Liver (tissue), 9 donors: ENCODE data around the gene TENM3. TPM values are rescaled to one million over a fixed set of nuclear protein-coding genes. Genes with fewer than 3 reads are reported as not detected.

ENCODE experiments used
- DNase-seq: peaks from one replicate; pipeline ENCODE4 v3.0.0-alpha.2; 2017; ENCODE audit warnings: low spot score
- H3K27ac ChIP-seq, 2 donors: one replicate each; pipeline ENCODE4 v1.7.0; 2013; ENCODE audit warnings: inconsistent platforms in 2 of 2, low read length in 2 of 2, control low read depth in 1 of 2, low read depth in 1 of 2, mild to moderate bottlenecking in 1 of 2
- H3K27me3 ChIP-seq, 4 donors: one replicate each; pipeline versions ENCODE4 v1.6.1 to v1.7.0; 2013; ENCODE audit warnings: low read length in 3 of 4, inconsistent platforms in 1 of 4, mild to moderate bottlenecking in 1 of 4, moderate library complexity in 1 of 4; ENCODE audit not compliant: control insufficient read depth in 4 of 4, insufficient read depth in 4 of 4
- H3K36me3 ChIP-seq, 4 donors: one replicate each; pipeline versions ENCODE4 v1.6.1 to v1.7.0; 2013; ENCODE audit warnings: low read length in 3 of 4, mild to moderate bottlenecking in 3 of 4, low read depth in 1 of 4, moderate library complexity in 1 of 4; ENCODE audit not compliant: control insufficient read depth in 4 of 4, insufficient read depth in 3 of 4
- H3K4me1 ChIP-seq, 4 donors: one replicate each; pipeline versions ENCODE4 v1.6.1 to v1.7.0; 2013; ENCODE audit warnings: low read length in 3 of 4, mild to moderate bottlenecking in 3 of 4, moderate library complexity in 1 of 4; ENCODE audit not compliant: control insufficient read depth in 4 of 4, insufficient read depth in 4 of 4
- H3K4me3 ChIP-seq, 3 donors: one replicate each; pipeline versions ENCODE4 v1.6.1 to v1.7.0; 2013; ENCODE audit warnings: low read length in 3 of 3, control low read depth in 1 of 3, low read depth in 1 of 3, mild to moderate bottlenecking in 1 of 3
- H3K9ac ChIP-seq, 2 donors: one replicate each; pipeline ENCODE4 v1.7.0; 2013; ENCODE audit warnings: low read length in 2 of 2, mild to moderate bottlenecking in 2 of 2, moderate library complexity in 2 of 2, control low read depth in 1 of 2, low read depth in 1 of 2
- H3K9me3 ChIP-seq, 4 donors: one replicate each; pipeline versions ENCODE4 v1.6.1 to v1.7.0; 2013; ENCODE audit warnings: low read length in 3 of 4; ENCODE audit not compliant: control insufficient read depth in 4 of 4
- ATF3 ChIP-seq: IDR thresholded peaks from 2 replicates; pipeline ENCODE4 v1.6.1; 2016; ENCODE audit warnings: antibody characterized with exemption
- EGR1 ChIP-seq, 2 donors: IDR thresholded peaks; 2 replicates each; pipeline ENCODE4 v1.6.1; 2016 to 2018; ENCODE audit warnings: antibody characterized with exemption in 2 of 2, low read depth in 2 of 2
- FOXA1 ChIP-seq: IDR thresholded peaks from 2 replicates; pipeline ENCODE4 v1.6.1; 2016; ENCODE audit warnings: antibody characterized with exemption
- HNF4A ChIP-seq, 2 donors: conservative IDR thresholded peaks; 2 replicates each; pipeline ENCODE4 v1.6.1; 2016; ENCODE audit warnings: antibody characterized with exemption in 2 of 2, mild to moderate bottlenecking in 2 of 2
- HNF4G ChIP-seq: IDR thresholded peaks from 2 replicates; pipeline ENCODE4 v1.6.1; 2016; ENCODE audit warnings: antibody characterized with exemption
- JUND ChIP-seq, 2 donors: IDR thresholded peaks; 2 replicates each; pipeline ENCODE4 v1.6.1; 2016; ENCODE audit warnings: antibody characterized with exemption in 2 of 2
- MAX ChIP-seq: IDR thresholded peaks from 2 replicates; pipeline ENCODE4 v1.6.1; 2016; ENCODE audit warnings: antibody characterized with exemption
- NR2F2 ChIP-seq: IDR thresholded peaks from 2 replicates; pipeline ENCODE4 v1.6.1; 2016; ENCODE audit warnings: antibody characterized with exemption
- RAD21 ChIP-seq, 2 donors: IDR thresholded peaks; 2 replicates each; pipeline ENCODE4 v1.6.1; 2016; ENCODE audit warnings: antibody characterized with exemption in 2 of 2, mild to moderate bottlenecking in 2 of 2
- REST ChIP-seq: IDR thresholded peaks from 2 replicates; pipeline ENCODE4 v1.6.1; 2016; ENCODE audit warnings: antibody characterized with exemption, mild to moderate bottlenecking
- RXRA ChIP-seq, 2 donors: IDR thresholded peaks; 2 replicates each; pipeline ENCODE4 v1.6.1; 2017 to 2018; ENCODE audit warnings: antibody characterized with exemption in 2 of 2, mild to moderate bottlenecking in 1 of 2
- YY1 ChIP-seq: IDR thresholded peaks from 2 replicates; pipeline ENCODE4 v1.6.1; 2016; ENCODE audit warnings: antibody characterized with exemption, mild to moderate bottlenecking
- ZBTB33 ChIP-seq: IDR thresholded peaks from 2 replicates; pipeline ENCODE4 v1.6.1; 2016; ENCODE audit warnings: antibody characterized with exemption
- WGBS: extraction: QIAGEN DNeasy Blood & Tissue Kit; methylation state at CpG from one replicate; pipeline ENCODE4 v1.1.7; 2013; 5-methylcytosine and 5-hydroxymethylcytosine counted together
- polyA plus RNA-seq, 2 donors: library from polyadenylated mRNA; stranded (reverse) in 1 of 2; unstranded in 1 of 2; fragments of 200-250 nt in 1 of 2; fragments of >200 nt in 1 of 2; fragmentation: Nextera tagmentation in 1 of 2; extraction: Ambion mirVana in 1 of 2; gene quantifications; one replicate each; pipeline versions ENCODE4 v1.2.1 to v1.2.3, GENCODE V29; 2013 to 2015
- total RNA-seq, 2 donors: library from RNA; depleted of rRNA; stranded (reverse); fragments of >200 nt; gene quantifications; one replicate each; pipeline ENCODE4 v1.2.3, GENCODE V29; 2014
- donor health status: healthy.
- donor health status: healthy.
- donor health status: healthy.
- donor health status: healthy.
- donor health status: healthy.

Gene TENM3
- total and polyA plus RNA-seq, 4 donors = 0.32 to 16.8 (median 0.70) TPM

GRCh38 chr4:182569561-182569960 is 326.4 kb downstream of the TENM3 start:
- Histone ChIP-seq H3K9me3 (no peaks in the 10 kb centered on the region), H3K27ac (no peak overlapping the region), H3K27me3 (no peaks in the 10 kb centered on the region), H3K4me3 (no peak overlapping the region), H3K9ac (no peak overlapping the region), H3K36me3 (no peaks in the 10 kb centered on the region), H3K4me1 (no peaks in the 10 kb centered on the region)
- 91% methylated on average over 4 of the region's 4 CpGs for WGBS
- DNase-seq = no peak
- no peak for TF ChIP-seq MAX

GRCh38 chr4:182574706-182575105 is 331.5 kb downstream of the TENM3 start:
- H3K9me3 ChIP-seq = no peaks in the 10 kb centered on the region
- H3K36me3 ChIP-seq = no peaks in the 10 kb centered on the region
- 67% methylated on average over 5 of the region's 5 CpGs for WGBS
- H3K4me1 ChIP-seq = no peaks in the 10 kb centered on the region
- no peak for DNase-seq
- H3K9ac ChIP-seq = no peak overlapping the region
- H3K27me3 ChIP-seq = no peaks in the 10 kb centered on the region
- no peak overlapping the region for H3K27ac ChIP-seq
- TF ChIP-seq HNF4A (conservative IDR thresholded peaks at IDR 0.05) = no peak
- TF ChIP-seq EGR1 (IDR thresholded peaks at IDR 0.05; ENCODE audit: low read depth in 2 of 2) = no peak
- no peak for TF ChIP-seq RAD21 (IDR thresholded peaks at IDR 0.05)
- no peak for TF ChIP-seq JUND (IDR thresholded peaks at IDR 0.05)
- TF ChIP-seq MAX = no peak
- no peak overlapping the region for H3K4me3 ChIP-seq

GRCh38 chr4:182575225-182575624 is 332.0 kb downstream of the TENM3 start:
- Histone ChIP-seq H3K4me3 (no peak overlapping the region), H3K9me3 (no peaks in the 10 kb centered on the region), H3K27ac (no peak overlapping the region), H3K9ac (no peak overlapping the region), H3K36me3 (no peaks in the 10 kb centered on the region), H3K4me1 (no peaks in the 10 kb centered on the region), H3K27me3 (no peaks in the 10 kb centered on the region)
- DNase-seq = no peak
- 58% methylated on average over 6 of the region's 6 CpGs for WGBS
- TF ChIP-seq FOXA1 (no peak), HNF4G (no peak), RXRA (IDR thresholded peaks at IDR 0.05) (no peak), ATF3 (no peak), YY1 (no peak), NR2F2 (no peak), JUND (IDR thresholded peaks at IDR 0.05) (no peak), REST (no peak), EGR1 (IDR thresholded peaks at IDR 0.05; ENCODE audit: low read depth in 2 of 2) (no peak), RAD21 (IDR thresholded peaks at IDR 0.05) (no peak), ZBTB33 (no peak)
